CMK (cell line): Measurements from ENCODE around the gene OR10H4.
"Not testable (repeated sequence)": the region's sequence is repeated elsewhere in the genome, so short reads cannot be mapped to it uniquely, and the experiment has no call there.

Experiments used
- DNase-seq: peaks from one replicate; pipeline ENCODE4 v3.0.0-alpha.2; 2010; ENCODE audit warnings: low read depth

The OR10H4 gene

GRCh38 chr19:15944401-15944800 lies 4.4 kb upstream of the OR10H4 start:
- DNase-seq, result no peak

GRCh38 chr19:15945301-15945700 lies 3.5 kb upstream of the OR10H4 start:
- DNase-seq, result no peak

- no peak for DNase-seq
Measured at GRCh38 chr19:15954820-15955219, 6.0 kb downstream of the OR10H4 start.

GRCh38 chr19:15962319-15962718 lies 13.5 kb downstream of the OR10H4 start:
- no peak for DNase-seq

GRCh38 chr19:15964231-15964630 lies 15.4 kb downstream of the OR10H4 start:
- DNase-seq, result no peak

- DNase-seq, result no peak
Measured at GRCh38 chr19:15971224-15971780, 22.5 kb downstream of the OR10H4 start.

GRCh38 chr19:15972043-15972442 lies 23.2 kb downstream of the OR10H4 start:
- not testable (repeated sequence) for DNase-seq

- DNase-seq, result no peak
Measured at GRCh38 chr19:15974856-15975255, 26.0 kb downstream of the OR10H4 start.

GRCh38 chr19:15976836-15977689 lies 28.3 kb downstream of the OR10H4 start:
- no peak for DNase-seq

GRCh38 chr19:15977690-15978089 lies 28.9 kb downstream of the OR10H4 start:
- no peak for DNase-seq

GRCh38 chr19:15979293-15979692 lies 30.5 kb downstream of the OR10H4 start:
- no peak for DNase-seq

- DNase-seq, result not testable (repeated sequence)
Measured at GRCh38 chr19:15985831-15986230, 37.0 kb downstream of the OR10H4 start.

- DNase-seq, result no peak
Measured at GRCh38 chr19:15986701-15987100, 37.9 kb downstream of the OR10H4 start.

GRCh38 chr19:15989889-15990288 lies 41.1 kb downstream of the OR10H4 start:
- DNase-seq, result no peak

GRCh38 chr19:15991602-15992001 lies 42.8 kb downstream of the OR10H4 start:
- DNase-seq, result no peak

- no peak for DNase-seq
Measured at GRCh38 chr19:15992014-15992413, 43.2 kb downstream of the OR10H4 start.

- no peak for DNase-seq
Measured at GRCh38 chr19:15995536-15995935, 46.7 kb downstream of the OR10H4 start.

- DNase-seq, result no peak
Measured at GRCh38 chr19:15998166-15998565, 49.4 kb downstream of the OR10H4 start.
